Skeletal muscle tissue (tissue), 4 donors: ENCODE measurements around the gene RETSAT. TPM values are rescaled to one million over a fixed set of nuclear protein-coding genes. Genes with fewer than 3 reads are reported as not detected.
"Not testable (repeated sequence)": the region's sequence is repeated elsewhere in the genome, so short reads cannot be mapped to it uniquely, and the experiment has no call there.

Experiments
- H3K27ac ChIP-seq: one replicate; pipeline ENCODE4 v1.7.0; 2013; ENCODE audit warnings: mild to moderate bottlenecking, low read depth, low read length, inconsistent platforms
- H3K27me3 ChIP-seq, 3 donors: one replicate each; pipeline ENCODE4 v1.7.0; 2013; ENCODE audit warnings: low read length in 3 of 3; ENCODE audit not compliant: control insufficient read depth in 3 of 3, insufficient read depth in 3 of 3
- H3K36me3 ChIP-seq, 3 donors: one replicate each; pipeline ENCODE4 v1.7.0; 2013; ENCODE audit warnings: low read length in 3 of 3; ENCODE audit not compliant: control insufficient read depth in 3 of 3, insufficient read depth in 3 of 3
- H3K4me1 ChIP-seq, 3 donors: one replicate each; pipeline ENCODE4 v1.7.0; 2013; ENCODE audit warnings: low read length in 3 of 3, mild to moderate bottlenecking in 3 of 3; ENCODE audit not compliant: control insufficient read depth in 3 of 3, insufficient read depth in 3 of 3
- H3K4me3 ChIP-seq, 3 donors: one replicate each; pipeline ENCODE4 v1.7.0; 2013; ENCODE audit warnings: low read length in 3 of 3
- H3K9ac ChIP-seq, 3 donors: one replicate each; pipeline ENCODE4 v1.7.0; 2013; ENCODE audit warnings: low read length in 3 of 3, mild to moderate bottlenecking in 3 of 3, moderate library complexity in 2 of 3, low read depth in 1 of 3
- H3K9me3 ChIP-seq, 3 donors: one replicate each; pipeline ENCODE4 v1.7.0; 2013; ENCODE audit warnings: low read length in 3 of 3; ENCODE audit not compliant: control insufficient read depth in 3 of 3
- total RNA-seq: library from RNA; depleted of rRNA; stranded (reverse); fragments of >200 nt; gene quantifications from one replicate; pipeline ENCODE4 v1.2.3, GENCODE V29; 2014
- donor health status: Osteomylitis.

The RETSAT gene
- total RNA-seq, 1 donor from 2014 or later, result 20.9 TPM

DNA sequence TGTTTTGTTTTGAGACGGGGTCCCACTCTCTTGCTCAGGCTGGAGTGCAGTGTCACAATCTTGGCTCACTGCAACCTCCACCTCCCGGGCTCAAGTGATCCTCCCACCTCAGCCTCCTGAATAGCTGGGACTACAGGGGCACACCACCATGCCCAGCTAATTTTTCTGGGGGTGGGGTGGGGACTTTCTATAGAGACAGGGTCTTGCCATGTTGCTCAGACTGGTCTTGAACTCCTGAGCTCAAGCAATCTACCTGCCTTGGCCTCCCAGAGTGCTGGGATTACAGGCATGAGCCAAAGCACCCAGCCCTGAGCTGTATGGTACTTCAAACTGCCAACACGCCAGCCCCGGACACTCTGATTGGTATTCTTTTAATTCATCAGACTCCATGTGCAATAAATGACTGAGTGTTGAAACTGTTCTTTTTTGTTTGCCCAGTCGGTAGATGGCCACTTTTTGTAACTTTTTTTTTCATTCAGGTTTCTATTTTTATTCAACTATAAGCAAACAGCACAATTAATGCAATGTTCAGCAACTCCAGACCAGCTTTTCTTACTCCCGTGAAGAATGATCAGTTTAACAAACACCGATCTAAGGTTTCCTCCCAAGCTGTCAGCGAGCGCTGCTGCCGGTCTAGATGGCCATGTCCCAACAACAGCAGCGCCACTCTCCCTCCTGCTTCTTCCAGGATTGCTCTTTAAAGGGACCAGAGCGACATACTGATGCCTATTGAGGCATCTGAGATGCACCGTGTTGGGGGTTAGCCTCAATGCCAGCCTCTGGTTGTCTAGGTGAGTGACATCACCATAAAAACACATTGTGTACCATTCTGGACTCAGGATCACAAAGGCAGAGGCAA lies 14.1 kb downstream of the RETSAT start:
- no peak overlapping the region for H3K4me3 ChIP-seq

DNA sequence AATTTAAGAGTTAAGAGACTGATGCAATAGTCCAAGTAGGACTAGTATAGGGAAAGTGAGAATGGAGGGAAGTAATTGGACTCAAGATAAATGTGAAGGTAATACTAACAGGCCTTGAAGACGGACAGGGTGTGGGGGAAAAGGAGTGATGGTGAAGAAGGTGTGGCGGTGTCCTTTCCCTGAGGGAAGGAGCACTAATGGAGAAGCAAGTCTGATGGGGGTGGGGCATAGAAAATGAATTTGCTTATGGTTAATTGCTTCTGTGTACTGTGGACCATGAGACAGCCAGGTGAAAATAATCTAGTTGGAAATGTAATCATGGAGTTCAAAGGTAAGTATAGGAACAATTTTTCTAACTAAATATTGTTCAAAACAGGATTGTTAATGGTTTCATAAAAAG lies 19.4 kb downstream of the RETSAT start:
- H3K27ac ChIP-seq, result no peak overlapping the region
- H3K9me3 ChIP-seq, result no peaks in the 10 kb centered on the region
- no peaks in the 10 kb centered on the region for H3K27me3 ChIP-seq

More for the DNA sequence above, 14.1 kb downstream of the RETSAT start:
- Histone ChIP-seq H3K4me1 (peaks cover 0 to 2% (median 0%) of the 10 kb centered on the region in 3 donors), H3K9ac (peak overlapping the region in 1 of 3 donors; percentile 40), H3K9me3 (no peaks in the 10 kb centered on the region), H3K36me3 (peaks cover 19 to 26% (median 25%) of the 10 kb centered on the region in 3 donors), H3K27ac (no peak overlapping the region), H3K27me3 (no peaks in the 10 kb centered on the region)

DNA sequence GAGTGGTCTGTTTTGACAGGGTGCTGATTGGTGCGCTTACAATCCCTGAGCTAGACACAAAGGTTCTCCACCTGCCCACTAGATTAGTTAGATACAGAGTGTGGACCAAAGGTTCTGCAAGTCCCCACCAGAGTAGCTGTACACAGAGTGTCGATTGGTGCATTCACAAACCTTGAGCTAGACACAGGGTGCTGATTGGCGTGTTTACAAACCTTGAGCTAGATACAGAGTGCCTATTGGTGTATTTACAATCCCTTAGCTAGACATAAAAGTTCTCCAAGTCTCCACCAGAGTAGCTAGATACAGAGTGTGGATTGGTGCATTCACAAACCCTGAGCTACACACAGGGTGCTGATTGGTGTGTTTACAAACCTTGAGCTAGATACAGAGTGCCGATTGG lies 20.5 kb downstream of the RETSAT start:
- not testable (repeated sequence) for H3K9me3 ChIP-seq, H3K4me3 ChIP-seq, H3K4me1 ChIP-seq, H3K27ac ChIP-seq, H3K27me3 ChIP-seq, H3K9ac ChIP-seq, H3K36me3 ChIP-seq

More for the DNA sequence above, 19.4 kb downstream of the RETSAT start:
- no peaks in the 10 kb centered on the region for H3K36me3 ChIP-seq
- H3K9ac ChIP-seq, result no peak overlapping the region
- no peak overlapping the region for H3K4me3 ChIP-seq
- H3K4me1 ChIP-seq, result no peaks in the 10 kb centered on the region

GRCh38 chr2:85330839-85331636 lies 23.3 kb downstream of the RETSAT start:
- no peak overlapping the region for H3K9ac ChIP-seq
- H3K4me1 ChIP-seq, result peaks cover 14 to 17% (median 15%) of the 10 kb centered on the region in 3 donors
- no peak overlapping the region for H3K27ac ChIP-seq
- no peaks in the 10 kb centered on the region for H3K27me3 ChIP-seq
- H3K4me3 ChIP-seq, result no peak overlapping the region
- H3K36me3 ChIP-seq, result peaks cover 0 to 2% (median 0%) of the 10 kb centered on the region in 3 donors
- no peaks in the 10 kb centered on the region for H3K9me3 ChIP-seq

GRCh38 chr2:85329701-85330100 lies 24.6 kb downstream of the RETSAT start:
- not testable (repeated sequence) for H3K27ac ChIP-seq, H3K36me3 ChIP-seq, H3K9me3 ChIP-seq, H3K27me3 ChIP-seq, H3K9ac ChIP-seq, H3K4me3 ChIP-seq
- peaks cover 24 to 30% (median 28%) of the 10 kb centered on the region in 3 donors for H3K4me1 ChIP-seq

DNA sequence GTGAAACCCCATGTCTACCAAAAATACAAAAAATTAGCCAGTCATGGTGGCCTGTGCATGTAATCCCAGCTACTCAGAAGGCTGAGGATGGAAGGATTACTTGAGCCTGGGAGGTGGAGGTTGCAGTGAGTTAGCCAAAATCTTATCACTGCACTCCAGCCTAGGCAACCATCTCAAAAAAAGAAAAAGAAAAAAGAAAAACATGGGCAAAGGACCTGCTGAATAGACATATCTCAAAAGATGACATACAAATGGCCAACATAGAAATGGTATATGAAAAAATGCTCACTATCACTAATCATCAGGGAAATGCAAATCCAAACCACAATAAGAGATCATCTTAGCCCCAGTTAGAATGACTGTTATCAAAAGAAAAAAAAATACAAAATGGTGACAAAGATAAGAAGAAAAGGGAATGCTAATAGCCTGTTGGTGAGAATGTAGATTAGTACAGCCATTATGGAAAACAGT lies 25.1 kb downstream of the RETSAT start:
- H3K4me3 ChIP-seq, result no peak overlapping the region
- H3K4me1 ChIP-seq, result peaks cover 25 to 32% (median 31%) of the 10 kb centered on the region in 3 donors
- H3K9ac ChIP-seq, result no peak overlapping the region
- H3K27me3 ChIP-seq, result no peaks in the 10 kb centered on the region
- no peak overlapping the region for H3K27ac ChIP-seq
- no peaks in the 10 kb centered on the region for H3K9me3 ChIP-seq
- peaks cover 7 to 8% (median 8%) of the 10 kb centered on the region in 3 donors for H3K36me3 ChIP-seq

- no peaks in the 10 kb centered on the region for H3K27me3 ChIP-seq
- peaks cover 25 to 38% (median 36%) of the 10 kb centered on the region in 3 donors for H3K4me1 ChIP-seq
- peak within 1 kb of the TSS; percentile 86 to 99 (median 92) for H3K4me3 ChIP-seq
These were observed 26.3 kb downstream of the RETSAT start, which contains the start of gene TGOLN2 for GRCh38 chr2:85327822-85328617. TGOLN2 (minus strand) TSS chr2:85327989; CDS start chr2:85327962, 27 bp downstream.

GRCh38 chr2:85327160-85327821 lies 27.0 kb downstream of the RETSAT start:
- Histone ChIP-seq H3K36me3 (peaks cover 20 to 23% (median 21%) of the 10 kb centered on the region in 3 donors), H3K4me3 (peak overlapping the region; percentile 86 to 99 (median 92)), H3K27ac (peak overlapping the region; percentile 88), H3K9me3 (no peaks in the 10 kb centered on the region), H3K4me1 (peaks cover 25 to 38% (median 36%) of the 10 kb centered on the region in 3 donors), H3K27me3 (no peaks in the 10 kb centered on the region), H3K9ac (peak overlapping the region; percentile 87 to 99 (median 98))

More at GRCh38 chr2:85327822-85328617, 26.3 kb downstream of the RETSAT start, which contains the start of gene TGOLN2:
- no peaks in the 10 kb centered on the region for H3K9me3 ChIP-seq
- H3K36me3 ChIP-seq, result peaks cover 14 to 16% (median 16%) of the 10 kb centered on the region in 3 donors
- peak within 1 kb of the TSS; percentile 87 to 99 (median 98) for H3K9ac ChIP-seq
- peak within 1 kb of the TSS; percentile 88 for H3K27ac ChIP-seq
